Esophagus muscularis mucosa (tissue), 4 donors: ENCODE measurements around the gene SLC23A2. TPM values are rescaled to one million over a fixed set of nuclear protein-coding genes. Genes with fewer than 3 reads are reported as not detected.

ENCODE experiments used
- DNase-seq: peaks from one replicate; pipeline ENCODE4 v3.0.0-alpha.2; 2017; ENCODE audit errors: extremely low spot score
- H3K27ac ChIP-seq, 4 donors: fragments of 200-600 bp; sonication (generic); replicated peaks in 1 of 4; 1 replicate in 3 of 4; 2 replicates in 1 of 4; pipeline ENCODE4 v1.5.1; 2016 to 2019; ENCODE audit warnings: mild to moderate bottlenecking in 1 of 4
- H3K27me3 ChIP-seq, 4 donors: fragments of 200-600 bp; sonication (generic); one replicate each; pipeline versions ENCODE4 v1.5.1 to v1.6.0; 2016 to 2019
- H3K36me3 ChIP-seq, 4 donors: fragments of 200-600 bp; sonication (generic); one replicate each; pipeline ENCODE4 v1.5.1; 2016 to 2019
- H3K4me1 ChIP-seq, 4 donors: fragments of 200-600 bp; sonication (generic); one replicate each; pipeline ENCODE4 v1.5.1; 2016 to 2019
- H3K4me3 ChIP-seq, 4 donors: fragments of 200-600 bp; sonication (generic); 1 replicate in 2 of 4; 2 replicates in 2 of 4; pipeline ENCODE4 v1.5.1; 2016 to 2019; ENCODE audit warnings: mild to moderate bottlenecking in 4 of 4, moderate library complexity in 1 of 4
- H3K9me3 ChIP-seq, 4 donors: fragments of 200-600 bp; sonication (generic); 1 replicate in 3 of 4; 2 replicates in 1 of 4; pipeline ENCODE4 v1.5.1; 2016 to 2019
- CTCF ChIP-seq, 3 experiments: fragments of 200-600 bp in 2 of 3; fragments of 450-650 bp in 1 of 3; sonication (generic) in 2 of 3; IDR thresholded peaks; one replicate each; pipeline ENCODE4 v1.5.1; 2017 to 2019; ENCODE audit warnings: antibody characterized with exemption in 3 of 3, mild to moderate bottlenecking in 2 of 3, moderate library complexity in 1 of 3
- EP300 ChIP-seq: sonication (generic); formaldehyde crosslinking; IDR thresholded peaks from one replicate; pipeline ENCODE4 v1.6.1; 2017; ENCODE audit warnings: antibody characterized with exemption
- POLR2A ChIP-seq: fragments of 450-650 bp; IDR thresholded peaks from one replicate; pipeline ENCODE4 v1.6.1; 2017; ENCODE audit warnings: antibody characterized with exemption, moderate library complexity, mild to moderate bottlenecking, low read depth
- POLR2AphosphoS5 ChIP-seq, 2 donors: sonication (generic); formaldehyde crosslinking; IDR thresholded peaks; one replicate each; pipeline ENCODE4 v1.6.1; 2017; ENCODE audit warnings: antibody characterized with exemption in 2 of 2
- WGBS: methylation state at CpG from one replicate; pipeline ENCODE4 v1.1.5; 2018; 5-methylcytosine and 5-hydroxymethylcytosine counted together
- intact Hi-C: fragments of 100-400 bp; cut with DNase I; formaldehyde crosslinking; loops from one replicate; pipeline ENCODE4 v1.15.1; 2023
- total RNA-seq, 4 donors: library from RNA; depleted of rRNA; stranded (reverse); fragments of >200 nt; gene quantifications; one replicate each; pipeline versions ENCODE4 v1.1.0 to v1.2.1, GENCODE V29; 2016

The SLC23A2 gene
- total RNA-seq, 4 donors from 2014 or later = 8.7 to 16.0 (median 12.2) TPM

- peaks cover 23 to 92% (median 70%) of the 10 kb centered on the region in 4 donors for H3K36me3 ChIP-seq
These were observed 138.6 kb downstream of the SLC23A2 start for GRCh38 chr20:4862661-4863060.

GRCh38 chr20:4861961-4862360 lies 139.3 kb downstream of the SLC23A2 start:
- DNase-seq = no peak
- Histone ChIP-seq H3K9me3 (no peaks in the 10 kb centered on the region), H3K36me3 (peaks cover 23 to 95% (median 71%) of the 10 kb centered on the region in 4 donors), H3K27ac (no peak overlapping the region), H3K27me3 (no peaks in the 10 kb centered on the region), H3K4me1 (peaks cover 0 to 5% (median 0%) of the 10 kb centered on the region in 4 donors), H3K4me3 (no peak overlapping the region)
- intact Hi-C loops = no loop called here
- 89% methylated on average over 11 of the region's 11 CpGs for WGBS
- TF ChIP-seq POLR2AphosphoS5 (IDR thresholded peaks at IDR 0.05) = no peak
- TF ChIP-seq CTCF (IDR thresholded peaks at IDR 0.05) = no peak
- TF ChIP-seq POLR2A = no peak
- no peak for TF ChIP-seq EP300

More at GRCh38 chr20:4862661-4863060, 138.6 kb downstream of the SLC23A2 start:
- no peaks in the 10 kb centered on the region for H3K9me3 ChIP-seq
- H3K4me3 ChIP-seq = no peak overlapping the region
- TF ChIP-seq POLR2A = no peak
- TF ChIP-seq EP300 = no peak
- TF ChIP-seq CTCF (IDR thresholded peaks at IDR 0.05) = no peak
- TF ChIP-seq POLR2AphosphoS5 (IDR thresholded peaks at IDR 0.05) = no peak
- no peaks in the 10 kb centered on the region for H3K4me1 ChIP-seq
- 93% methylated on average over 13 of the region's 14 CpGs for WGBS
- no peaks in the 10 kb centered on the region for H3K27me3 ChIP-seq
- no peak for DNase-seq
- intact Hi-C loops = no loop called here
- no peak overlapping the region for H3K27ac ChIP-seq

GRCh38 chr20:4858000-4858399 lies 143.3 kb downstream of the SLC23A2 start:
- no peak for TF ChIP-seq POLR2AphosphoS5 (IDR thresholded peaks at IDR 0.05)
- no peak for TF ChIP-seq CTCF (IDR thresholded peaks at IDR 0.05)
- no peak for TF ChIP-seq EP300
- no peak for TF ChIP-seq POLR2A
- no peaks in the 10 kb centered on the region for H3K9me3 ChIP-seq
- peaks cover 0 to 7% (median 0%) of the 10 kb centered on the region in 4 donors for H3K4me1 ChIP-seq
- intact Hi-C loops = no loop called here
- peaks cover 27 to 99% (median 83%) of the 10 kb centered on the region in 4 donors for H3K36me3 ChIP-seq
- H3K27ac ChIP-seq = no peak overlapping the region
- no peak overlapping the region for H3K4me3 ChIP-seq
- 98% methylated on average over 3 of the region's 3 CpGs for WGBS
- DNase-seq = no peak
- no peaks in the 10 kb centered on the region for H3K27me3 ChIP-seq

- DNase-seq = no peak
- Histone ChIP-seq H3K9me3 (no peaks in the 10 kb centered on the region), H3K27ac (no peak overlapping the region), H3K36me3 (peaks cover 19 to 87% (median 72%) of the 10 kb centered on the region in 4 donors), H3K4me3 (no peak overlapping the region), H3K4me1 (peaks cover 0 to 7% (median 0%) of the 10 kb centered on the region in 4 donors), H3K27me3 (no peaks in the 10 kb centered on the region)
- 95% methylated on average over 19 of the region's 19 CpGs for WGBS
- TF ChIP-seq CTCF (IDR thresholded peaks at IDR 0.05) = no peak
- no peak for TF ChIP-seq EP300
- no peak for TF ChIP-seq POLR2A
- no peak for TF ChIP-seq POLR2AphosphoS5 (IDR thresholded peaks at IDR 0.05)
- intact Hi-C loops = no loop called here
These were observed 145.1 kb downstream of the SLC23A2 start for GRCh38 chr20:4856022-4856755.
